Gastrocnemius medialis (tissue), 4 donors: ENCODE measurements around the gene TYROBP. TPM values are rescaled to one million over a fixed set of nuclear protein-coding genes. Genes with fewer than 3 reads are reported as not detected.

ENCODE experiments used
- ATAC-seq, 2 donors: fragments of 150-250 bp; one replicate each; pipeline ENCODE4 v1.9.1; 2016
- DNase-seq, 2 donors: peaks; one replicate each; pipeline ENCODE4 v3.0.0-alpha.2; 2019
- H3K27ac ChIP-seq, 4 donors: fragments of 200-600 bp; sonication (generic); 1 replicate in 1 of 4; 2 replicates in 3 of 4; pipeline ENCODE4 v1.5.1; 2016 to 2018; ENCODE audit warnings: mild to moderate bottlenecking in 2 of 4, moderate library complexity in 1 of 4
- H3K27me3 ChIP-seq, 3 donors: fragments of 200-600 bp; sonication (generic) in 2 of 3; 1 replicate in 1 of 3; 2 replicates in 2 of 3; pipeline versions ENCODE4 v1.5.1 to v1.6.0; 2016 to 2019; ENCODE audit warnings: mild to moderate bottlenecking in 1 of 3, moderate library complexity in 1 of 3
- H3K36me3 ChIP-seq, 2 donors: fragments of 200-600 bp; sonication (generic) in 1 of 2; one replicate each; pipeline ENCODE4 v1.5.1; 2017 to 2018
- H3K4me1 ChIP-seq, 2 donors: fragments of 200-600 bp; sonication (generic) in 1 of 2; one replicate each; pipeline ENCODE4 v1.5.1; 2016 to 2017; ENCODE audit warnings: mild to moderate bottlenecking in 2 of 2
- H3K4me3 ChIP-seq, 4 donors: fragments of 200-600 bp; sonication (generic) in 3 of 4; 1 replicate in 1 of 4; 2 replicates in 3 of 4; pipeline ENCODE4 v1.5.1; 2016 to 2019; ENCODE audit warnings: mild to moderate bottlenecking in 2 of 4
- H3K9me3 ChIP-seq, 3 donors: fragments of 200-600 bp; sonication (generic) in 2 of 3; 1 replicate in 1 of 3; 2 replicates in 2 of 3; pipeline ENCODE4 v1.5.1; 2016 to 2019
- POLR2A ChIP-seq, 2 donors: fragments of 450-650 bp; IDR thresholded peaks; one replicate each; pipeline ENCODE4 v1.6.1; 2017; ENCODE audit warnings: antibody characterized with exemption in 2 of 2, mild to moderate bottlenecking in 2 of 2, moderate library complexity in 2 of 2
- in situ Hi-C, 4 donors: fragments of 200-750 bp; cut with MboI; loops; one replicate each; pipeline versions ENCODE4 v1.15.0 to v1.8.0; 2017; ENCODE audit warnings: low sequenced_read_pairs in 4 of 4
- intact Hi-C: fragments of 100-400 bp; cut with DNase I; formaldehyde crosslinking; loops from one replicate; pipeline ENCODE4 v1.15.1; 2023; ENCODE audit warnings: low total_unique reads
- total RNA-seq, 4 donors: library from RNA; depleted of rRNA; stranded (reverse); fragments of >200 nt; gene quantifications; one replicate each; pipeline versions ENCODE4 v1.1.0 to v1.2.3, GENCODE V29; 2016
- TF ChIP-seq, protein P1 (sequence below), 5 experiments: fragments of 450-650 bp in 3 of 5; fragments of 200-600 bp in 2 of 5; sonication (generic) in 2 of 5; IDR thresholded peaks in 4 of 5; conservative IDR thresholded peaks in 1 of 5; 1 replicate in 4 of 5; 2 replicates in 1 of 5; pipeline ENCODE4 v1.5.1; 2016 to 2019; ENCODE audit warnings: antibody characterized with exemption in 5 of 5, mild to moderate bottlenecking in 3 of 5, moderate library complexity in 3 of 5

Gene TYROBP
- total RNA-seq, 4 donors from 2014 or later, result 7.2 to 25.6 (median 18.2) TPM

- no peak for ATAC-seq
- TF ChIP-seq, protein P1, sequence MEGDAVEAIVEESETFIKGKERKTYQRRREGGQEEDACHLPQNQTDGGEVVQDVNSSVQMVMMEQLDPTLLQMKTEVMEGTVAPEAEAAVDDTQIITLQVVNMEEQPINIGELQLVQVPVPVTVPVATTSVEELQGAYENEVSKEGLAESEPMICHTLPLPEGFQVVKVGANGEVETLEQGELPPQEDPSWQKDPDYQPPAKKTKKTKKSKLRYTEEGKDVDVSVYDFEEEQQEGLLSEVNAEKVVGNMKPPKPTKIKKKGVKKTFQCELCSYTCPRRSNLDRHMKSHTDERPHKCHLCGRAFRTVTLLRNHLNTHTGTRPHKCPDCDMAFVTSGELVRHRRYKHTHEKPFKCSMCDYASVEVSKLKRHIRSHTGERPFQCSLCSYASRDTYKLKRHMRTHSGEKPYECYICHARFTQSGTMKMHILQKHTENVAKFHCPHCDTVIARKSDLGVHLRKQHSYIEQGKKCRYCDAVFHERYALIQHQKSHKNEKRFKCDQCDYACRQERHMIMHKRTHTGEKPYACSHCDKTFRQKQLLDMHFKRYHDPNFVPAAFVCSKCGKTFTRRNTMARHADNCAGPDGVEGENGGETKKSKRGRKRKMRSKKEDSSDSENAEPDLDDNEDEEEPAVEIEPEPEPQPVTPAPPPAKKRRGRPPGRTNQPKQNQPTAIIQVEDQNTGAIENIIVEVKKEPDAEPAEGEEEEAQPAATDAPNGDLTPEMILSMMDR (IDR thresholded peaks at IDR 0.05 in 4 of 5, conservative IDR thresholded peaks at IDR 0.05 in 1 of 5), result no peak
- no peak for TF ChIP-seq POLR2A (IDR thresholded peaks at IDR 0.05)
- Histone ChIP-seq H3K9me3 (no peaks in the 10 kb centered on the region), H3K27ac (no peak overlapping the region), H3K27me3 (peaks cover 3 to 4% (median 4%) of the 10 kb centered on the region in 3 donors), H3K36me3 (no peaks in the 10 kb centered on the region), H3K4me1 (peaks cover 5 to 9% of the 10 kb centered on the region in 2 donors), H3K4me3 (no peak overlapping the region)
- intact Hi-C loops (no loop called here), in situ Hi-C loops (no loop called here)
- no peak for DNase-seq
Observed at GRCh38 chr19:35928507-35928906, 20.4 kb upstream of the TYROBP start.

DNA sequence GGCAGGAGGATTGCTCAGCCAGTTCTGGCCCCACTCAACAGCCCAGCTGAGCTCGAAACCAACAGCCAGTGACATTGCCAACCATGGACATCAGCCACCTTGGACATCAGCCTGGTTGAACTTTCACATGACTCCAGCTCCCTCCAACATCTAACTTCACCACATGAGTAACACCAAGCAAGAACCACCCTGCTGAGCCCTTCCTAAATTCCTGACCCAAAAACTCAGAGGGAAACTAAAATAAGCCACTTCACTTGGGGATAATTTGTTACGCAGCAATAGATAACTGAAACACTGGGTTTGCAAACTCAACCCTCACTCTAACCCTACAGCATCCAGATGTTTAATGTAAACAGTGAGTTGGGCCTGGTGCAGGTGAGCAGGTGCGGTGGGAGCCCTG lies 17.4 kb upstream of the TYROBP start:
- Histone ChIP-seq H3K27me3 (peaks cover 3 to 4% (median 4%) of the 10 kb centered on the region in 3 donors), H3K9me3 (no peaks in the 10 kb centered on the region), H3K27ac (no peak overlapping the region), H3K4me1 (no peaks in the 10 kb centered on the region), H3K4me3 (no peak overlapping the region), H3K36me3 (no peaks in the 10 kb centered on the region)
- DNase-seq (no peak), ATAC-seq (no peak)
- no peak for TF ChIP-seq POLR2A (IDR thresholded peaks at IDR 0.05)
- TF ChIP-seq, protein P1 (IDR thresholded peaks at IDR 0.05 in 4 of 5, conservative IDR thresholded peaks at IDR 0.05 in 1 of 5), result no peak
- intact Hi-C loops, result no loop called here
- in situ Hi-C loops, result no loop called here

GRCh38 chr19:35921012-35921411 lies 12.9 kb upstream of the TYROBP start:
- intact Hi-C loops (no loop called here), in situ Hi-C loops (no loop called here)
- H3K9me3 ChIP-seq, result no peaks in the 10 kb centered on the region
- peaks cover 2 to 5% (median 3%) of the 10 kb centered on the region in 3 donors for H3K27me3 ChIP-seq
- no peak for ATAC-seq
- no peaks in the 10 kb centered on the region for H3K36me3 ChIP-seq
- TF ChIP-seq, protein P1 (IDR thresholded peaks at IDR 0.05 in 4 of 5, conservative IDR thresholded peaks at IDR 0.05 in 1 of 5), result no peak
- TF ChIP-seq POLR2A (IDR thresholded peaks at IDR 0.05), result no peak
- H3K27ac ChIP-seq, result no peak overlapping the region
- DNase-seq, result no peak
- no peak overlapping the region for H3K4me3 ChIP-seq
- H3K4me1 ChIP-seq, result no peaks in the 10 kb centered on the region

DNA sequence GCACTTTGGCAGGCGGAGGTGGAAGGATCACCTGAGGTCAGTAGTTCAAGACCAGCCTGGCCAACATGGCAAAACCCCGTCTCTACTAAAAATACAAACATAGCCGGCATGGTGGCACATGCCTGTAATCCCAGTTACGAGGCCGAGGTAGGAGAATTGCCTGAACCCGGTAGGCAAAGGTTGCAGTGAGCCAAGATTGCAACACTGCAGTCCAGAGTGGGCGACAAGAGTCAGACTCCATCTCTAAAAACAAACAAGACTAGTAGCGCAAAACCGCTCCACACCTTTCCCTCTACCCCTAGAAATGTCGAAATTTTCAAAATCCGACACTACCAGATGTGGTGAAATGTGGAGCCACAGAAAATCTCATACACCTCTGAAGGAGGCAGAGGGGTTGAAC lies 11.2 kb upstream of the TYROBP start:
- H3K4me3 ChIP-seq, result no peak overlapping the region
- intact Hi-C loops, result no loop called here
- in situ Hi-C loops, result no loop called here
- H3K4me1 ChIP-seq, result no peaks in the 10 kb centered on the region
- TF ChIP-seq, protein P1 (IDR thresholded peaks at IDR 0.05 in 4 of 5, conservative IDR thresholded peaks at IDR 0.05 in 1 of 5), result no peak
- TF ChIP-seq POLR2A (IDR thresholded peaks at IDR 0.05), result no peak
- no peaks in the 10 kb centered on the region for H3K9me3 ChIP-seq
- H3K27me3 ChIP-seq, result peaks cover 0 to 3% (median 3%) of the 10 kb centered on the region in 3 donors
- H3K36me3 ChIP-seq, result no peaks in the 10 kb centered on the region
- no peak overlapping the region for H3K27ac ChIP-seq
- DNase-seq (no peak), ATAC-seq (no peak)

DNA sequence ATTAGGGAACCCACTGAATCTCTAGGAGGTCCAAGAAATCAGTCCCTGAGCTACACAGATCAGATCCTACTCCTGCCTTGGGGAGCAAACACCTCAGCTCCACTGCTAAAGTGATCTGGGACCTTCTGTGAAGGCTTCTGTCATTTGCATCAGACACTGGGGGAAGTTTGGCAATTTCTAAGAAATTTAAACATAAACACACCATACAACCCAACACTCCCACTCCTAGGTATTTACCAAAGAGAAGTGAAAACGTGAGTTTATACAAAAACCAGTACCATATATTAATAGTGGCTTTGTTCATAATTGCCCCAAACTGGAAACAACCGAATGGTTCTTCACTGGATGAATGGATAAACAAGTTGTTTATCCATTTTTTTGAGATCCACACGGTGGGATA lies 7.3 kb upstream of the TYROBP start:
- H3K9me3 ChIP-seq, result no peaks in the 10 kb centered on the region
- no peaks in the 10 kb centered on the region for H3K4me1 ChIP-seq
- intact Hi-C loops, result no loop called here
- H3K27me3 ChIP-seq, result peaks cover 0 to 3% (median 0%) of the 10 kb centered on the region in 3 donors
- no peak for ATAC-seq
- H3K27ac ChIP-seq, result no peak overlapping the region
- TF ChIP-seq POLR2A (IDR thresholded peaks at IDR 0.05), result no peak
- TF ChIP-seq, protein P1 (IDR thresholded peaks at IDR 0.05 in 4 of 5, conservative IDR thresholded peaks at IDR 0.05 in 1 of 5), result no peak
- no peak overlapping the region for H3K4me3 ChIP-seq
- in situ Hi-C loops, result no loop called here
- H3K36me3 ChIP-seq, result no peaks in the 10 kb centered on the region
- no peak for DNase-seq
